Activated CD8-positive, alpha-beta memory T cell treated with anti-CD3 and anti-CD28 coated beads, Interleukin-2, amount 50 U/mL, for 48 hours (primary cell): ENCODE results near the gene DDC.

Experiments
- DNase-seq: peaks from one replicate; pipeline ENCODE4 v3.0.0-alpha.2; 2020

Gene DDC

DNA sequence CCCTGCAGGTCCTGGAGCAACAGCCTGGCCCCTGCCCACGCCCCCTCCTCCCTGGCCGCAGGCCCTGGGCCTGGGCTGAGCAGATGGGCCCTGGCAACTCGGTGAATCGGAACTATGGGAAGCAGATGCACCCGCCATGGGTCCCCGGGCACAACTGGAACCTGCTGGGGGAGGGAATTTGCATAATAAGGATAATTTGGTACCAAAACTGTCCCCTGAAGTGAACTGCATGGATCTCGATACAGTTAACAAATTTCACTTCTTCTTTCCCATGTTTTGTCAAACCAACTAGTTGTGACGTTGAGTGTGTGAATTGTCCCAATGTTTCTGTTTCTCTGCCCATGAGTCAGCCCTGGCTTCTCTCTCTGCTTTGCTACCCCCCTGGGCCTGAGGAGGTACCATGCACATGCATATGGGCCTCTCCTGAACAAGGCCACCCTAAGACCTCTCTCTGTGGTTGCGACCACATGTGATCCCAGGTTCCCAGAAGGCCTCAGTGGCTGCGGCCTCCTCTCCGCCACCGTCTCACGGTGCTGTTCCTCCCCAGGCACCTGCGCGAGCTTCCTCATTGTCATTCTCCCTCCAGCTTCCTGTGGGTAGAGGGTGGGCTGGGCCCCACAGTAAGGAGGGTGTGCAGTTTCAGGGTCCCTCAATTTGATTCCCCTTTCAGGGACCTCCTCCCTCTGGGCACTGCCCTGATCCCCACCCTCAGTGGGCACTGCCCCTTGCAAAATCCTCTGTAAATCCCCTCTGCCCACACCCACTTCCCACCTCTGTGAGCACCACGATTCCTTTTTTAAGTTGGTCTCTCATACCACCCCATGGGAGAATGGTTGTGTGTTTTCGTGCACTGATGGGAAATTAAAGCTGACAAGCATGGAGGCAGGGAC is 155.1 kb downstream of the DDC start:
- DNase-seq = no peak
